ENCODE measurements around the gene FBXL15. TPM values are rescaled to one million over a fixed set of nuclear protein-coding genes. Genes with fewer than 3 reads are reported as not detected.

Gene FBXL15
- total and polyA plus RNA-seq, 7 donors = 7.9 to 14.8 (median 10.8) TPM

DNA sequence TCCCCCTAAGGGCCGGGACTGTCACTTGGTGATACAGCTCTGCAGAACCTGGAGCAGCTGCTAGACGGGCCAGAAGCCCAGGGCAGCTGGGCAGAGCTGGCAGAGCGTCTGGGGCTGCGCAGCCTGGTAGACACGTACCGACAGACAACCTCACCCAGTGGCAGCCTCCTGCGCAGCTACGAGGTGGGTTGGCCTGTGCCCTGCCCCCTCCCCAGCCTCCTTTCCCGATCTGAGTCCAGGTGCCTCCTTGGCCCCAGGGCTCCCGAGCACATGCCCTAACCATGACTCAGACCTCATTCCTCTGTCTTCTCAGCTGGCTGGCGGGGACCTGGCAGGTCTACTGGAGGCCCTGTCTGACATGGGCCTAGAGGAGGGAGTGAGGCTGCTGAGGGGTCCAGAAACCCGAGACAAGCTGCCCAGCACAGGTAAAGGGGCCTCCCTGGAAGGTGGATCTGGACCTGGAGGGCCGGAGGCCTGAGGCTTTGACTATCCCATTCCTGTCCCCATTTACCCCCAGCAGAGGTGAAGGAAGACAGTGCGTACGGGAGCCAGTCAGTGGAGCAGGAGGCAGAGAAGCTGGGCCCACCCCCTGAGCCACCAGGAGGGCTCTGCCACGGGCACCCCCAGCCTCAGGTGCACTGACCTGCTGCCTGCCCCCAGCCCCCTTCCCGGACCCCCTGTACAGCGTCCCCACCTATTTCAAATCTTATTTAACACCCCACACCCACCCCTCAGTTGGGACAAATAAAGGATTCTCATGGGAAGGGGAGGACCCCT lies 18.7 kb upstream of the FBXL15 start:
- Histone ChIP-seq H3K4me1 (peaks cover 10% of the 10 kb centered on the region), H3K9me3 (no peaks in the 10 kb centered on the region), H3K4me3 (no peak overlapping the region), H3K27ac (no peak overlapping the region), H3K36me3 (ENCODE audit: insufficient read depth in 1 of 2, low read depth in 1 of 2) (peaks cover 0 to 53% of the 10 kb centered on the region in 2 donors), H3K27me3 (ENCODE audit: insufficient read depth in 3 of 3, low read length in 2 of 3) (no peaks in the 10 kb centered on the region)
- WGBS, 3 donors = 78 to 86% (median 83%) methylated on average over 17 to 18 of the region's 18 CpGs
- no peak for ATAC-seq
- intact Hi-C loops (cut with DNase I) = loop anchor here in 1 of 2 donors (5.0 kb wide), 1 partner anchor 235 kb away; no protein-coding TSS in a partner anchor
- no peak for DNase-seq
- TF ChIP-seq, protein P1, sequence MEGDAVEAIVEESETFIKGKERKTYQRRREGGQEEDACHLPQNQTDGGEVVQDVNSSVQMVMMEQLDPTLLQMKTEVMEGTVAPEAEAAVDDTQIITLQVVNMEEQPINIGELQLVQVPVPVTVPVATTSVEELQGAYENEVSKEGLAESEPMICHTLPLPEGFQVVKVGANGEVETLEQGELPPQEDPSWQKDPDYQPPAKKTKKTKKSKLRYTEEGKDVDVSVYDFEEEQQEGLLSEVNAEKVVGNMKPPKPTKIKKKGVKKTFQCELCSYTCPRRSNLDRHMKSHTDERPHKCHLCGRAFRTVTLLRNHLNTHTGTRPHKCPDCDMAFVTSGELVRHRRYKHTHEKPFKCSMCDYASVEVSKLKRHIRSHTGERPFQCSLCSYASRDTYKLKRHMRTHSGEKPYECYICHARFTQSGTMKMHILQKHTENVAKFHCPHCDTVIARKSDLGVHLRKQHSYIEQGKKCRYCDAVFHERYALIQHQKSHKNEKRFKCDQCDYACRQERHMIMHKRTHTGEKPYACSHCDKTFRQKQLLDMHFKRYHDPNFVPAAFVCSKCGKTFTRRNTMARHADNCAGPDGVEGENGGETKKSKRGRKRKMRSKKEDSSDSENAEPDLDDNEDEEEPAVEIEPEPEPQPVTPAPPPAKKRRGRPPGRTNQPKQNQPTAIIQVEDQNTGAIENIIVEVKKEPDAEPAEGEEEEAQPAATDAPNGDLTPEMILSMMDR (IDR thresholded peaks at IDR 0.05) = no peak

- Histone ChIP-seq H3K27me3 (ENCODE audit: insufficient read depth in 3 of 3, low read length in 2 of 3) (peaks cover 0 to 4% (median 0%) of the 10 kb centered on the region in 3 donors), H3K9me3 (no peaks in the 10 kb centered on the region), H3K4me3 (no peak overlapping the region), H3K27ac (no peak overlapping the region), H3K36me3 (ENCODE audit: insufficient read depth in 1 of 2, low read depth in 1 of 2) (peaks cover 0 to 47% of the 10 kb centered on the region in 2 donors), H3K4me1 (peaks cover 9% of the 10 kb centered on the region)
- intact Hi-C loops (cut with DNase I) = loop anchor here in 1 of 2 donors (5.0 kb wide), 1 partner anchor 235 kb away; no protein-coding TSS in a partner anchor
- DNase-seq (no peak), ATAC-seq (no peak)
- WGBS, 3 donors = 75 to 86% (median 85%) methylated on average over 5 of the region's 5 CpGs
- TF ChIP-seq, protein P1 (IDR thresholded peaks at IDR 0.05) = no peak
These were observed 18.1 kb upstream of the FBXL15 start for GRCh38 chr10:102402512-102402896.

- no peak for DNase-seq
- H3K27ac ChIP-seq = no peak overlapping the region
- 81 to 86% (median 85%) methylated on average over 13 of the region's 13 CpGs for WGBS, 3 donors
These were observed 17.5 kb upstream of the FBXL15 start for GRCh38 chr10:102403115-102403514.

GRCh38 chr10:102404361-102405107 lies 16.1 kb upstream of the FBXL15 start:
- intact Hi-C loops (cut with DNase I) = loop anchor here in 1 of 2 donors (5.0 kb wide), 1 partner anchor 237 kb away; no protein-coding TSS in a partner anchor
- TF ChIP-seq, protein P1 (IDR thresholded peaks at IDR 0.05) = no peak
- H3K4me1 ChIP-seq = peaks cover 3% of the 10 kb centered on the region
- ATAC-seq (no peak), DNase-seq (no peak)
- peaks cover 0 to 22% (median 10%) of the 10 kb centered on the region in 3 donors for H3K27me3 ChIP-seq (ENCODE audit: insufficient read depth in 3 of 3, low read length in 2 of 3)
- no peak overlapping the region for H3K4me3 ChIP-seq
- WGBS, 3 donors = 81 to 88% (median 83%) methylated on average over 14 to 17 of the region's 17 CpGs
- H3K36me3 ChIP-seq (ENCODE audit: insufficient read depth in 1 of 2, low read depth in 1 of 2) = peaks cover 0 to 34% of the 10 kb centered on the region in 2 donors
- H3K9me3 ChIP-seq = no peaks in the 10 kb centered on the region
- no peak overlapping the region for H3K27ac ChIP-seq

More at GRCh38 chr10:102403115-102403514, 17.5 kb upstream of the FBXL15 start:
- ATAC-seq = no peak
- no peaks in the 10 kb centered on the region for H3K9me3 ChIP-seq
- peaks cover 9% of the 10 kb centered on the region for H3K4me1 ChIP-seq
- TF ChIP-seq, protein P1 (IDR thresholded peaks at IDR 0.05) = no peak
- peaks cover 0 to 10% (median 2%) of the 10 kb centered on the region in 3 donors for H3K27me3 ChIP-seq (ENCODE audit: insufficient read depth in 3 of 3, low read length in 2 of 3)
- intact Hi-C loops (cut with DNase I) = loop anchor here in 1 of 2 donors (5.0 kb wide), 1 partner anchor 236 kb away; no protein-coding TSS in a partner anchor
- no peak overlapping the region for H3K4me3 ChIP-seq
- peaks cover 0 to 41% of the 10 kb centered on the region in 2 donors for H3K36me3 ChIP-seq (ENCODE audit: insufficient read depth in 1 of 2, low read depth in 1 of 2)
